Hepatocyte (in vitro differentiated cells): ENCODE measurements around the gene C19orf44.

Experiments used
- EZH2 ChIP-seq: fragments of 200-600 bp; sonication (generic); IDR thresholded peaks from 2 replicates; pipeline ENCODE4 v1.6.1; 2016; ENCODE audit warnings: antibody characterized with exemption, mild to moderate bottlenecking, borderline replicate concordance
- TF ChIP-seq, protein P1 (sequence below): fragments of 200-600 bp; sonication (generic); IDR thresholded peaks from 2 replicates; pipeline ENCODE4 v1.5.1; 2016; ENCODE audit warnings: antibody characterized with exemption, mild to moderate bottlenecking; ENCODE audit not compliant: poor library complexity

- TF ChIP-seq, protein P1, sequence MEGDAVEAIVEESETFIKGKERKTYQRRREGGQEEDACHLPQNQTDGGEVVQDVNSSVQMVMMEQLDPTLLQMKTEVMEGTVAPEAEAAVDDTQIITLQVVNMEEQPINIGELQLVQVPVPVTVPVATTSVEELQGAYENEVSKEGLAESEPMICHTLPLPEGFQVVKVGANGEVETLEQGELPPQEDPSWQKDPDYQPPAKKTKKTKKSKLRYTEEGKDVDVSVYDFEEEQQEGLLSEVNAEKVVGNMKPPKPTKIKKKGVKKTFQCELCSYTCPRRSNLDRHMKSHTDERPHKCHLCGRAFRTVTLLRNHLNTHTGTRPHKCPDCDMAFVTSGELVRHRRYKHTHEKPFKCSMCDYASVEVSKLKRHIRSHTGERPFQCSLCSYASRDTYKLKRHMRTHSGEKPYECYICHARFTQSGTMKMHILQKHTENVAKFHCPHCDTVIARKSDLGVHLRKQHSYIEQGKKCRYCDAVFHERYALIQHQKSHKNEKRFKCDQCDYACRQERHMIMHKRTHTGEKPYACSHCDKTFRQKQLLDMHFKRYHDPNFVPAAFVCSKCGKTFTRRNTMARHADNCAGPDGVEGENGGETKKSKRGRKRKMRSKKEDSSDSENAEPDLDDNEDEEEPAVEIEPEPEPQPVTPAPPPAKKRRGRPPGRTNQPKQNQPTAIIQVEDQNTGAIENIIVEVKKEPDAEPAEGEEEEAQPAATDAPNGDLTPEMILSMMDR: no peak
- TF ChIP-seq EZH2: no peak
Observed at GRCh38 chr19:16460454-16460853, 35.7 kb upstream of the C19orf44 start.
